ENCODE results near the gene KLHL12.

Gene KLHL12

GRCh38 chr1:202926581-202927491, at the start of gene KLHL12:
Gene KLHL12 (minus strand): TSS chr1:202927234. CDS start chr1:202925162, 2,072 bp downstream.
- peak; percentile 50 for FAIRE-seq

GRCh38 chr1:202976633-202977032, 49.6 kb upstream of the KLHL12 start:
- DNase-seq (ENCODE audit: low spot score) (no peak), FAIRE-seq (no peak)

More at GRCh38 chr1:202926581-202927491, at the start of gene KLHL12:
- peak; percentile 93 for DNase-seq (ENCODE audit: low spot score)

- DNase-seq (ENCODE audit: low spot score) (no peak), FAIRE-seq (no peak)
Measured at GRCh38 chr1:202974856-202975255, 47.8 kb upstream of the KLHL12 start.

DNA sequence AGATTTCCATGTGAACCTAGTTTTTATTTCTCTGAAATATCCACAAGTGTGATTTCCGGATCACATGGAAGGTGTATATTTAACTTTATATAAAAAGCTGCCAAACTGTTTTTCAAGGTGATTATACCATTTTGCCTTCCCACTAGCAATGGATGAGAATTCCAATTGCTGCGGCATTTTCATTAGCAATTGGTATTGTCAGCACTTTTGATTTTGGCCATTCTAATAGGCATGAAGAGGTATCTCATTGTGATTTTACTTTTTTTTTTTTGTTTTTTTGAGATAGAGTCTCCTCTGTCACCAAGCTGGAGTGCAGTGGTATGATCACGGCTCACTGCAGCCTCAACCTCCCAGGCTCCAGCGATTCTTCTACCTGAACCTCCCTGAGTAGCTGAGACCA, 45.0 kb upstream of the KLHL12 start:
- FAIRE-seq = no peak
- DNase-seq (ENCODE audit: low spot score) = no peak

GRCh38 chr1:202968895-202969295, 41.9 kb upstream of the KLHL12 start:
- DNase-seq (ENCODE audit: low spot score) (peak; percentile 33), FAIRE-seq (no peak)

DNA sequence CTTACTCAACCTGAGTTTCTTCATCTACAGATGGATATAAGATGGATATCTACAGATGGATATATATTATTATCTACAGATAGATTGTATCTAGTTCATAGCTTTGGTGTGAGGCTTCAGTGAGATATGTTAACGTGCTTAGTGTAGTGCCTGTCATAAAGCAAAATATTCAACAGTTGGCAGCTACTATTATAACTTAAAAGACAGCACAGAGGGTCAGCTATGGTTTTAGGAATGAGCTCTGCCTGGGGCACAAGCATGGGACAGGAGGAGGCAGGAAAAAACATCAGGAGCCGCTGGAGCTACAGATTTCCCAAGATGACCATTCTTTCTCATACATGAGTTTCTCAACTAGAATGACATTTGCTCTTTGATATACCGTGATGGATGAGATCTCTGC, 41.3 kb upstream of the KLHL12 start:
- FAIRE-seq (no peak), DNase-seq (ENCODE audit: low spot score) (no peak)

DNA sequence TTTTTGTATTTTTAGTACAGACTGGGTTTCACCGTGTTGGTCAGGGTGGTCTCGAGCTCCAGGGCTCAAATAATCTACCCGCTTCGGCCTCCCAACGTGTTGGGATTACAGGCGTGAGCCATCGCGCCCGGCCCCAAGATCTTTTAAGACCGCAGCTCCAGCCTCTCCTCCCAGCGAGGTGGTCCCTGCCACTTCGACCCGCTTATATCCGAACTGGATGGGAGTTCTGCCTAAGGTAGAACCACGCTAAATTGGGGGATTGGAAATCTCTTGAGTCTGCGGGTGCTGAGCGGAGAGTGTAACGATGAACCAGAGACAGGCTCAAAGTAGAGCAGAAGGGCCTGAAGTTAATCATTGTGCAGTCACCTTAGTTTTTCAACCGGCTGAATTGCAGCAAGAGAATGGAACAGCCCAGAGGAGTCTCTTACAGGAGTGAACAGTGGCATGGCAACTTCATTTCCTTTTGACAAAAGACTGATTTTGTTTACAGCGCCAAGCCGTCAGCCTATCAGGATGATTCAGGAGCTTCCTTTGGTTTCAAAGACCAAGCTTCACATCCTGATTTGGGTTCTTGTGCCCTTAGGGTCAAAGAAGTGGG, 40.7 kb upstream of the KLHL12 start:
- DNase-seq (ENCODE audit: low spot score) (no peak), FAIRE-seq (no peak)

DNA sequence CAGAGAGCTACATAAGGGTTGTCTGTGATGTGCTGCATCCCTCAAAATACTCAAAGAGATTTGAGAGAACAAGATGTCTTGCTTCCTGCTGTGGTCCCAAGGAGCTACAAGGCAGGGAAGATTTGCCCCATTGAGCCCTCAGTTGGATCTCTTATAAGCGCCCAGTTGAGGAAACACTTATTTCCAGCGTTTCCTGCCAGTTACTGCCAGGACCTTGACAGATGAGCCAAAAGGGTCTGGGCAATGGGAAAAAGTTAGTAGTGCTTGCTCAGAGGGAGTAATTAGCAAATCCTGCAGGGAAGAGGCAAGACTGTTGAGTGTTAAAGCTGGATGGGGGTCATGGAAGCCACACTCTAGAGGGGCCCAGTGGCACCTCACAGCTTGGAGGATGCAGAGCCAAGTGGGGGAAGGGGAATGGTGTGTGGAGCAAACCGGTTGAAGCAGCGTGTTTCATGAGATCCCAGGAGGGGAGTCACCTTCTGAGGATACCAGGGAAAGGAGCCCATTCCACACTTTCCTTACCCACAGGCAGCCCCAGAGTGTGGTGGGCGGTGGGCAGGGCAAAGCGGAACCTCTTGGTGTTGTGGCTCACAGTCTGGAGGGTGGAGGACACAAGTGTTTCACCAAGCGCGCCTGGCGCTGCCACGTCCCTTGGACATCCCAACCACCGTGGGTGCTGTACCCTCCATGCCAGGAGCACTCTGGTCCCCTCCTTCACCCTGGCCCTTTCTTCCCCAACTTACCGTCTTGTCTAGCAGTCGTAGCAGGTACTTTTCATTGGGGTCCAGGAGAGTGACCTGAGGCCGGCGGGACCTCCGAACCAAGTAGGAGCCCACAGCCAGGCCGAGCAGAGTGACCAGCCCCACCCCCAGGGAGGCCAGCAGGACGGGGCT, 39.2 kb upstream of the KLHL12 start:
- FAIRE-seq = no peak
- no peak for DNase-seq (ENCODE audit: low spot score)

- FAIRE-seq = no peak
- no peak for DNase-seq (ENCODE audit: low spot score)
Measured at GRCh38 chr1:202965422-202965821, 38.4 kb upstream of the KLHL12 start.

DNA sequence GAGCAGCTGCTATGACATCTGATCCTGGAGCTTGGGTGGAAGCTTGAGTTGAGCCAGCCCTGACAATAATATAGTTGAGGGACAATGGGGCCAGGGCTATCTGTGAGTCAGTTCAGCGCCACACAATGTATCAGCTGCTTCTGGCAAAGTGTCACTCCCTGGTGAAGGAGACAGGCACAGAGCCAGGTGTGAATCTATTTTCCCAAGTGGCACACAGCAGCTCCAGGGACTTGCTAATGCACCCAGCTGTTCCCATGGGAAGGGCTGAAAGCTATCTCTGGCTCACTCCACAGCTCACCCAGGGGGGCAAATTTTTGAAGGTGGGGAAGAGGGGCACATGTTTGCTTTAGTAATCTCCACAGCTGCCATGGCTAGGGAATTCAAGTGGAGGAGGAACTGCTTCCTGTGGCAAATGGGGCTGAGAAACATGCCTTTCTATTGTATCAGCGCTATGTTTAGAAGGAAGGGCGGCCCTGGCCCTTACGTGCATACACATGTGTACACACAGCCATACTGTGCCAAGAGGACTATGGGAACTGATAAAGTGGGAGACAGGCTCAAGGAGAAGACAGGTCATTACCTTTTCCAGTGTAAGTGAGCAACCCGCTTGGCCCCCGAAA, 37.9 kb upstream of the KLHL12 start:
- FAIRE-seq (no peak), DNase-seq (ENCODE audit: low spot score) (no peak)

GRCh38 chr1:202961220-202961880, 34.3 kb upstream of the KLHL12 start:
- FAIRE-seq = no peak

DNA sequence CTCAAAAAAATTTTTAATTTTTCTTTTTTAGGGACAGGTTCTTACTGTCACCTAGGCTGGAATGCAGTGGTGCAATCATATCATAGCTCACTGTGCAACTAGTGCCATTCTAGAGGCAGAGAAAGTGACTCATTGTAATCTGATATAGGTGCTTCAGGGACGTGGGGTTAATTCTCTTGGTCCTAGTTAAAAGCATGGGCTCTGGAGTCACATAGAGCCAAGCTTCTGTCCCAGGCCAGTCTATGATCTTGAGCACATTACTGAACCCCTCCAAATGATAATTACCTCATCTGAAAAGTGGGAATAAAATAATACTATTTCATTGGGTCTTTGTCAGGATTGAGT, 32.2 kb upstream of the KLHL12 start:
- FAIRE-seq (peak; percentile 49), DNase-seq (ENCODE audit: low spot score) (peak; percentile 58)

More at GRCh38 chr1:202961220-202961880, 34.3 kb upstream of the KLHL12 start:
- DNase-seq (ENCODE audit: low spot score) = no peak

DNA sequence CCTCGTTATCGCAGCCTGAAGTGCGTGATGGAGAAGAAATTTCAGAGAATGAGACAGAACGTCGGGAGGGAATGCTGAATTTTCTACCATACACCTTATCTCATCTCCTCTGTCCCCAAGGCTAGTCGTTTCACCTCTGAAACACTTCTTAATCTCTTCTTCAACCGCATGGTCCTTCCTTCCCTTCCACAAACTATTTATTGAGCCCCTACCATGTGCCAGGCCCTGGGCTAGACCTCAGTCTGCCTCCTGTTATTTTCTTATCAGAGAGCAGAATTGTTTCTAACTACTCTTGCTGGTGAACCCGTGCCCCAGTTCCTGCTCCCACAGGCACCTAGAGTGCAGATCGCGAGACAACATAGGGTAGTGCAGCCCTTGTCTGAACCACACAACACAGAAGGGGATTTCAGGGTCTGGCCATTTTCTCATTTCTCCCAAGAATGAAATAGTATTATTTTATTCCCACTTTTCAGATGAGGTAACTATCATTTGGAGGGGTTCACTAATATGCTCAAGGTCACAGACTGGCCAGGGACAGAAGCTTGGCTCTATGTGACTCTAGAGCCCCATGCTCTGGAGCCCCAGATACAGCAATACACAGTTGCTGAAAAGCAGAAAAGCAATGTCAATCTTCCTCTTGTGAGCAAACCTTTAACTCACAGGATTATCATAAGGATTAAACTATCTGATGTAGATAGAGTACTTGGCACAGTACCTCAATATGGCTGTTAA, 31.7 kb upstream of the KLHL12 start:
- no peak for DNase-seq (ENCODE audit: low spot score)
- no peak for FAIRE-seq

- DNase-seq (ENCODE audit: low spot score) (peak; percentile 60), FAIRE-seq (no peak)
Measured at GRCh38 chr1:202957733-202958543, 30.9 kb upstream of the KLHL12 start, which contains the start of gene ADIPOR1. Gene ADIPOR1 (minus strand): TSS chr1:202958312. CDS start chr1:202951070, 7,242 bp downstream.

GRCh38 chr1:202956969-202957368, 29.9 kb upstream of the KLHL12 start:
- FAIRE-seq (no peak), DNase-seq (ENCODE audit: low spot score) (no peak)

GRCh38 chr1:202954057-202954745, 27.2 kb upstream of the KLHL12 start:
- FAIRE-seq (no peak), DNase-seq (ENCODE audit: low spot score) (no peak)

- DNase-seq (ENCODE audit: low spot score) (no peak), FAIRE-seq (no peak)
Measured at GRCh38 chr1:202953392-202953791, 26.4 kb upstream of the KLHL12 start.

DNA sequence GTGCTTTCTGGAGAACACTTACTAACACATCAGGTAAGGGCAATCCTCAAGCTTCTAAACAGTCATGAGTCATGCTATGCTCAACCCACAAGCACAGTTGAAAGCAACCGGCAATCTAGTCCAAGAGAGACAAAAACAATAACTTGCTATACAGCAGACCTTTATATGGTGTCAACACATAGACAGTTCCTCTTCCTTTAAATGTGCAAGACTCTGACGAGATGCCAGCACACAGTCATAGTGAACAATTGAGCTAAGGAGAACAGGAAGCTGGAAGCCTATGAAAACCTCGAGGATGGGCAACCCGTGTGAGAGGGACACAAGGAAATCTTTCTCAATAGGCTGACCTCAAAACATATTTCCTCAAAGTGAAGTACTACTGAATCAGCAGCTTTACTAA, 25.8 kb upstream of the KLHL12 start:
- DNase-seq (ENCODE audit: low spot score) (no peak), FAIRE-seq (no peak)

- FAIRE-seq (no peak), DNase-seq (ENCODE audit: low spot score) (no peak)
Measured at GRCh38 chr1:202952099-202952498, 25.1 kb upstream of the KLHL12 start.

Data from RCC 7860 (cell line).